Kidney epithelial cell (primary cell): ENCODE results near the gene STPG1. TPM values are rescaled to one million over a fixed set of nuclear protein-coding genes. Genes with fewer than 3 reads are reported as not detected.

Experiments
- DNase-seq: peaks from one replicate; pipeline ENCODE4 v3.0.0-alpha.2; 2010; ENCODE audit warnings: low read depth
- H3K27me3 ChIP-seq: 2 replicates; pipeline ENCODE4 v1.6.0; 2011; ENCODE audit warnings: low read length; ENCODE audit not compliant: control insufficient read depth, insufficient read depth
- H3K36me3 ChIP-seq: 2 replicates; pipeline ENCODE4 v1.5.1; 2011; ENCODE audit warnings: low read length; ENCODE audit not compliant: control insufficient read depth, insufficient read depth
- H3K4me3 ChIP-seq: 2 replicates; pipeline ENCODE4 v1.5.1; 2011; ENCODE audit warnings: low read depth, mild to moderate bottlenecking, control low read depth, low read length
- CTCF ChIP-seq: IDR thresholded peaks from 2 replicates; pipeline ENCODE4 v1.5.1; 2011; ENCODE audit warnings: mild to moderate bottlenecking, moderate library complexity, low read length, control low read depth, inconsistent platforms; ENCODE audit not compliant: insufficient read depth, poor library complexity, severe bottlenecking
- total RNA-seq: library from RNA; depleted of rRNA; stranded (reverse); fragments of >200 nt; gene quantifications from 2 replicates; pipeline ENCODE4 v1.2.3, GENCODE V29; 2015

STPG1 gene
- total RNA-seq, 1 donor from 2014 or later = 7.5 TPM

GRCh38 chr1:24369199-24369598 lies 44.4 kb downstream of the STPG1 start:
- H3K27me3 ChIP-seq = no peaks in the 10 kb centered on the region
- no peak overlapping the region for H3K4me3 ChIP-seq
- no peak for TF ChIP-seq CTCF
- DNase-seq = no peak
- H3K36me3 ChIP-seq = no peaks in the 10 kb centered on the region

GRCh38 chr1:24366707-24367106 lies 46.9 kb downstream of the STPG1 start:
- Histone ChIP-seq H3K36me3 (no peaks in the 10 kb centered on the region), H3K4me3 (no peak overlapping the region), H3K27me3 (no peaks in the 10 kb centered on the region)
- DNase-seq = no peak
- TF ChIP-seq CTCF = no peak

- Histone ChIP-seq H3K36me3 (no peaks in the 10 kb centered on the region), H3K4me3 (no peak overlapping the region), H3K27me3 (no peaks in the 10 kb centered on the region)
- TF ChIP-seq CTCF = no peak
- DNase-seq = peak; percentile 67
Measured at GRCh38 chr1:24364975-24365678, 48.5 kb downstream of the STPG1 start.

- no peaks in the 10 kb centered on the region for H3K27me3 ChIP-seq
- no peak for DNase-seq
- H3K4me3 ChIP-seq = no peak overlapping the region
- no peaks in the 10 kb centered on the region for H3K36me3 ChIP-seq
- TF ChIP-seq CTCF = no peak
Measured at GRCh38 chr1:24364605-24364974, 49.0 kb downstream of the STPG1 start.

- DNase-seq = no peak
- TF ChIP-seq CTCF = no peak
Measured at GRCh38 chr1:24363994-24364393, 49.6 kb downstream of the STPG1 start.

More at GRCh38 chr1:24363994-24364393, 49.6 kb downstream of the STPG1 start:
- H3K27me3 ChIP-seq = no peaks in the 10 kb centered on the region
- no peak overlapping the region for H3K4me3 ChIP-seq
- H3K36me3 ChIP-seq = no peaks in the 10 kb centered on the region
